OCI-LY3 (cell line): ENCODE data around the gene ENTPD2.

Experiments
- H2AFZ ChIP-seq: fragments of 200-600, 300-600 bp; shearing (Covaris generic); 2 replicates; pipeline ENCODE4 v1.6.0; 2014; ENCODE audit warnings: antibody characterized with exemption, low read depth, low read length
- H3K27ac ChIP-seq: fragments of 200-600, 300-600 bp; sonication (generic); 2 replicates; pipeline ENCODE4 v1.5.1; 2014; ENCODE audit warnings: mild to moderate bottlenecking, low read length, moderate library complexity, mixed read lengths
- H3K27me3 ChIP-seq: fragments of 200-600, 300-600 bp; sonication (generic); 2 replicates; pipeline ENCODE4 v1.6.1; 2014; ENCODE audit warnings: low read depth, low read length, mixed read lengths
- H3K36me3 ChIP-seq: fragments of 200-600, 300-600 bp; sonication (generic); replicated peaks from 2 replicates; pipeline ENCODE3; 2014; ENCODE audit warnings: low read depth, low read length, mixed read lengths
- H3K4me1 ChIP-seq: fragments of 300-600, 200-600 bp; sonication (generic); 2 replicates; pipeline ENCODE4 v1.6.1; 2014; ENCODE audit warnings: low read length, mixed read lengths
- H3K4me2 ChIP-seq: fragments of 200-600, 300-600 bp; sonication (generic); 2 replicates; pipeline ENCODE4 v1.6.1; 2014; ENCODE audit warnings: low read length, mixed read lengths
- H3K4me3 ChIP-seq: fragments of 300-600, 200-600 bp; sonication (generic); 2 replicates; pipeline ENCODE4 v1.5.1; 2014; ENCODE audit warnings: antibody characterized with exemption, mild to moderate bottlenecking, low read length, moderate library complexity
- H3K79me2 ChIP-seq: fragments of 300-600, 200-600 bp; shearing (Covaris generic); 2 replicates; pipeline ENCODE4 v1.6.1; 2014; ENCODE audit warnings: mild to moderate bottlenecking, low read length, mixed read lengths
- H3K9ac ChIP-seq: fragments of 300-600, 200-600 bp; shearing (Covaris generic); 2 replicates; pipeline ENCODE4 v1.6.0; 2014; ENCODE audit warnings: mild to moderate bottlenecking, low read length, moderate library complexity
- H3K9me3 ChIP-seq: fragments of 200-600, 300-600 bp; shearing (Covaris generic); 2 replicates; pipeline ENCODE4 v1.6.1; 2014; ENCODE audit warnings: low read length, mixed read lengths; ENCODE audit not compliant: insufficient read depth
- H4K20me1 ChIP-seq: fragments of 200-600, 300-600 bp; sonication (generic); 2 replicates; pipeline ENCODE4 v1.6.1; 2016; ENCODE audit warnings: low read length, mixed read lengths; ENCODE audit not compliant: insufficient read depth
- EZH2phosphoT487 ChIP-seq: fragments of 200-600 bp; shearing (Covaris generic); IDR thresholded peaks from 2 replicates; pipeline ENCODE4 v1.6.1; 2018; ENCODE audit warnings: antibody characterized with exemption, mixed run types, low read depth
- TF ChIP-seq, protein P1 (sequence below): fragments of 200-600, 300-600 bp; sonication (generic); IDR thresholded peaks from 2 replicates; pipeline ENCODE4 v1.5.1; 2014; ENCODE audit warnings: antibody characterized with exemption, low read length, low read depth

The ENTPD2 gene

DNA sequence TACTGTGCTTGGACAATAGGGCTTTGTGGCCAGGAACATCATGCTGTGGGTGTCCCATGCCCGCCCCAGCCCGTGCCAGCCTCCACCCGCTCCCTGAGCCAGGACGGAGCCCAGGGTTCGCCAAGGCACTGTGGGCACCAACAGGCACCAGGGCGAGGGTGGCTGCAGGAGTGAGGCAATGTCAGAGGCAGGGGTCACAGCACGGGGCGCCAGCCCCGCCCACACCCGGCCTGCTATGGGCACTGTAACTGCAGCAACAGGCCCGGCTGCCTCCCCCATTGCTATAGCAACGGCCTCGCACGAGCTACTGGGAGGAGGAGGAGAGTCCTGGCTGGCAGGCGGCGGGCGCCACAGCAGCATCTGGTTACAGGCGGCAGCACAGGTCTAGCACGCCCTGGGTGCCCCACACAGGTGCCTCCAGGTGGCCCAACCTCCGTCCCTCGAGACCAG, 28.3 kb downstream of the ENTPD2 start:
- H3K79me2 ChIP-seq = no peaks in the 10 kb centered on the region
- no peak overlapping the region for H3K4me3 ChIP-seq
- peaks cover 20% of the 10 kb centered on the region for H3K4me1 ChIP-seq
- H2AFZ ChIP-seq = no peak overlapping the region
- no peaks in the 10 kb centered on the region for H4K20me1 ChIP-seq
- no peak overlapping the region for H3K4me2 ChIP-seq
- TF ChIP-seq EZH2phosphoT487 = no peak
- TF ChIP-seq, protein P1, sequence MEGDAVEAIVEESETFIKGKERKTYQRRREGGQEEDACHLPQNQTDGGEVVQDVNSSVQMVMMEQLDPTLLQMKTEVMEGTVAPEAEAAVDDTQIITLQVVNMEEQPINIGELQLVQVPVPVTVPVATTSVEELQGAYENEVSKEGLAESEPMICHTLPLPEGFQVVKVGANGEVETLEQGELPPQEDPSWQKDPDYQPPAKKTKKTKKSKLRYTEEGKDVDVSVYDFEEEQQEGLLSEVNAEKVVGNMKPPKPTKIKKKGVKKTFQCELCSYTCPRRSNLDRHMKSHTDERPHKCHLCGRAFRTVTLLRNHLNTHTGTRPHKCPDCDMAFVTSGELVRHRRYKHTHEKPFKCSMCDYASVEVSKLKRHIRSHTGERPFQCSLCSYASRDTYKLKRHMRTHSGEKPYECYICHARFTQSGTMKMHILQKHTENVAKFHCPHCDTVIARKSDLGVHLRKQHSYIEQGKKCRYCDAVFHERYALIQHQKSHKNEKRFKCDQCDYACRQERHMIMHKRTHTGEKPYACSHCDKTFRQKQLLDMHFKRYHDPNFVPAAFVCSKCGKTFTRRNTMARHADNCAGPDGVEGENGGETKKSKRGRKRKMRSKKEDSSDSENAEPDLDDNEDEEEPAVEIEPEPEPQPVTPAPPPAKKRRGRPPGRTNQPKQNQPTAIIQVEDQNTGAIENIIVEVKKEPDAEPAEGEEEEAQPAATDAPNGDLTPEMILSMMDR = no peak
- no peak overlapping the region for H3K9ac ChIP-seq
- no peak overlapping the region for H3K27ac ChIP-seq
- no peaks in the 10 kb centered on the region for H3K9me3 ChIP-seq
- H3K27me3 ChIP-seq = peaks cover 6% of the 10 kb centered on the region
- H3K36me3 ChIP-seq = no peaks in the 10 kb centered on the region

DNA sequence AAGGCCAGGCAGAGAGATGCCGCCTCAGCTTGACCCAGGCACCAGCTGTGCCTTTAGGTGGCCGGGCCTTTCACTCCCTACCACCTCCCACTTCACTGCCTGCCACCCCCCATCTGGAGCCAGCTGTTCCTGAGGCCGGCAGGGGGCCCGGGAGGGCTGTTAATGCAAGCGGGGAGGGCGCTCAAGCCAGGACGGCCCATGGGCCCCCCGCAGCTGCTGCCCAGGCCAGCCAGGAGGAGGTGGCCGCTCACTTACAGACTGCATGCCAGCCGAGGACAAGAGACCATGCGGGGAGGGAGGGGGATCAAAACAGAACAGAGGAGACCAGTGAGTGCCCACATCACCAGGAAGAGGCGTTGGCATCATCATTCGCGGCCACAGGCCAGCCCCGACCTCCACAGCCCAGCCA, 30.3 kb downstream of the ENTPD2 start:
- H3K4me2 ChIP-seq = no peak overlapping the region
- no peak overlapping the region for H3K27ac ChIP-seq
- TF ChIP-seq, protein P1 = no peak
- TF ChIP-seq EZH2phosphoT487 = no peak
- H2AFZ ChIP-seq = no peak overlapping the region
- H3K79me2 ChIP-seq = no peaks in the 10 kb centered on the region
- no peaks in the 10 kb centered on the region for H3K9me3 ChIP-seq
- peaks cover 6% of the 10 kb centered on the region for H3K27me3 ChIP-seq
- H4K20me1 ChIP-seq = no peaks in the 10 kb centered on the region
- no peak overlapping the region for H3K4me3 ChIP-seq
- H3K4me1 ChIP-seq = peaks cover 10% of the 10 kb centered on the region; the same call in 1 of the 2 replicates
- no peak overlapping the region for H3K9ac ChIP-seq
- no peaks in the 10 kb centered on the region for H3K36me3 ChIP-seq

DNA sequence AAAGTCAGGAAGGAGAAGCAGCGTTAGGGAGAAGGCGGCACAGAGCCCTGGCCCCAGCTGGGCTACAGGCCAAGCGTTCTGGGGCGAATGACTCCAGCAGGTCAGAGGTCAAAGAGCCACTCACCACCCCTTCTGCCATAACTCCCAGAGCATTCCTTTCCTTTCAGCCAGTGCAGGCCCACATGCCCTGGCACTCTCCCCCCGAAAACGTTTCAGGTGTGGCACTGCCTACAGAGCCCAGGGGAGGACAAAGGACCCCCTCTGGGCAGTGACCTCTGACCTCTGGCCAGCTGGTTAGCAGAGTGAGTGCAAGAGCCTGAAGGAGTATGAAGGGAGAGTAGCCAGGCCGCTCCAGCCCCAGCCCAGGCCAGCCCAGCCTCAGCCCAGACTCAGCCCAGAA, 30.7 kb downstream of the ENTPD2 start:
- TF ChIP-seq, protein P1 = no peak
- no peak for TF ChIP-seq EZH2phosphoT487
- H3K36me3 ChIP-seq = no peaks in the 10 kb centered on the region
- H3K9me3 ChIP-seq = no peaks in the 10 kb centered on the region
- H3K4me2 ChIP-seq = no peak overlapping the region
- peaks cover 10% of the 10 kb centered on the region; the same call in 1 of the 2 replicates for H3K4me1 ChIP-seq
- H3K79me2 ChIP-seq = no peaks in the 10 kb centered on the region
- H2AFZ ChIP-seq = no peak overlapping the region
- H3K27me3 ChIP-seq = peaks cover 6% of the 10 kb centered on the region
- H3K9ac ChIP-seq = no peak overlapping the region
- H4K20me1 ChIP-seq = no peaks in the 10 kb centered on the region
- no peak overlapping the region for H3K27ac ChIP-seq
- no peak overlapping the region for H3K4me3 ChIP-seq

DNA sequence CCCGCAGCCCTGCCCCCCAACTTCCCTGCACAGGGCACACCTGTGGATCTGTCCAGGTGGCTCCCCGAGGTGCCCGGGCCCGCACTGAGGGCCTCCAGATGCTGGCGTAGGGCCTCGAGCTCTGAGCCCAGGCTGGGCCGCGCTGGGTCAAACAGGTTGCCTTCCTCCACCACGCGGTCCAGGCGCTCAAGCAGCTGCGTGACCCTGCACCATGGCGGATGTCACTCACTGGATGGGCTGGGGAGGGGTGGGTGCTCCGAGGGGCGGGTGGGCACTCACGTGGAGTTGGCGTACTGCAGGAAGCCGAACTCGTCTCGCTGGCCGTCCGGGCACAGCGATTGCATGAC, 31.2 kb downstream of the ENTPD2 start:
- Histone ChIP-seq H3K36me3 (no peaks in the 10 kb centered on the region), H3K9ac (no peak overlapping the region), H3K4me2 (no peak overlapping the region), H3K9me3 (no peaks in the 10 kb centered on the region), H4K20me1 (no peaks in the 10 kb centered on the region), H3K79me2 (no peaks in the 10 kb centered on the region), H2AFZ (no peak overlapping the region), H3K27ac (no peak overlapping the region), H3K27me3 (peaks cover 6% of the 10 kb centered on the region), H3K4me3 (no peak overlapping the region), H3K4me1 (peaks cover 10% of the 10 kb centered on the region; the same call in 1 of the 2 replicates)
- TF ChIP-seq, protein P1 = no peak
- TF ChIP-seq EZH2phosphoT487 = no peak
